ENCODE results near the gene CHP1.

GRCh38 chr15:41233367-41233771, 2.3 kb downstream of the CHP1 start:
- TF ChIP-seq, protein P1, sequence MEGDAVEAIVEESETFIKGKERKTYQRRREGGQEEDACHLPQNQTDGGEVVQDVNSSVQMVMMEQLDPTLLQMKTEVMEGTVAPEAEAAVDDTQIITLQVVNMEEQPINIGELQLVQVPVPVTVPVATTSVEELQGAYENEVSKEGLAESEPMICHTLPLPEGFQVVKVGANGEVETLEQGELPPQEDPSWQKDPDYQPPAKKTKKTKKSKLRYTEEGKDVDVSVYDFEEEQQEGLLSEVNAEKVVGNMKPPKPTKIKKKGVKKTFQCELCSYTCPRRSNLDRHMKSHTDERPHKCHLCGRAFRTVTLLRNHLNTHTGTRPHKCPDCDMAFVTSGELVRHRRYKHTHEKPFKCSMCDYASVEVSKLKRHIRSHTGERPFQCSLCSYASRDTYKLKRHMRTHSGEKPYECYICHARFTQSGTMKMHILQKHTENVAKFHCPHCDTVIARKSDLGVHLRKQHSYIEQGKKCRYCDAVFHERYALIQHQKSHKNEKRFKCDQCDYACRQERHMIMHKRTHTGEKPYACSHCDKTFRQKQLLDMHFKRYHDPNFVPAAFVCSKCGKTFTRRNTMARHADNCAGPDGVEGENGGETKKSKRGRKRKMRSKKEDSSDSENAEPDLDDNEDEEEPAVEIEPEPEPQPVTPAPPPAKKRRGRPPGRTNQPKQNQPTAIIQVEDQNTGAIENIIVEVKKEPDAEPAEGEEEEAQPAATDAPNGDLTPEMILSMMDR (IDR thresholded peaks at IDR 0.05): no peak
- no peak for TF ChIP-seq POLR2A (IDR thresholded peaks at IDR 0.05)
